K562 (cell line): ENCODE data around the gene TACR2. TPM values are rescaled to one million over a fixed set of nuclear protein-coding genes. Genes with fewer than 3 reads are reported as not detected.

Experiments used
- CREB1 ChIP-seq, 2 experiments: sonication (generic) in 1 of 2; formaldehyde crosslinking in 1 of 2; IDR thresholded peaks; 2 replicates each; pipeline versions ENCODE4 v1.6.1 to v1.8.0; 2012 to 2022; ENCODE audit warnings: inconsistent platforms in 1 of 2, mild to moderate bottlenecking in 1 of 2, missing genetic modification reagents in 1 of 2, moderate library complexity in 1 of 2
- DACH1 ChIP-seq: fragments of 450-650 bp; IDR thresholded peaks from 2 replicates; pipeline ENCODE4 v1.6.1; 2018; ENCODE audit not compliant: partially characterized antibody
- GATA2 ChIP-seq: sonication (generic); formaldehyde crosslinking; IDR thresholded peaks from 2 replicates; pipeline ENCODE4 v1.4.0; 2020; ENCODE audit warnings: mild to moderate bottlenecking, missing genetic modification reagents
- GTF2F1 ChIP-seq: IDR thresholded peaks from 2 replicates; pipeline ENCODE4 v1.6.1; 2011; ENCODE audit warnings: low read depth, low read length, improper control_type of control experiment
- HDAC1 ChIP-seq, 2 experiments: fragments of 450-650 bp; IDR thresholded peaks; 2 replicates each; pipeline ENCODE4 v1.6.1; 2016 to 2017; ENCODE audit warnings: inconsistent platforms in 1 of 2, mild to moderate bottlenecking in 1 of 2, moderate library complexity in 1 of 2
- KDM4B ChIP-seq, 2 experiments: fragments of 450-650 bp in 1 of 2; sonication (generic) in 1 of 2; IDR thresholded peaks; 2 replicates each; pipeline ENCODE4 v1.6.1; 2016 to 2017; ENCODE audit warnings: borderline replicate concordance in 2 of 2, antibody characterized with exemption in 1 of 2, low read depth in 1 of 2, mild to moderate bottlenecking in 1 of 2
- KDM5B ChIP-seq: fragments of 200-600 bp; sonication (generic); IDR thresholded peaks from 2 replicates; pipeline ENCODE4 v1.6.1; 2012; ENCODE audit warnings: low read depth, mild to moderate bottlenecking, moderate library complexity, low read length, control low read depth, inconsistent platforms; ENCODE audit not compliant: insufficient replicate concordance
- MECOM ChIP-seq: fragments of 250-450 bp; sonication (Bioruptor Pico); IDR thresholded peaks from 2 replicates; pipeline ENCODE4 v1.8.0; 2022; ENCODE audit warnings: inconsistent platforms
- SMARCE1 ChIP-seq: fragments of 450-650 bp; IDR thresholded peaks from 2 replicates; pipeline ENCODE4 v1.7.1; 2016; ENCODE audit warnings: mild to moderate bottlenecking
- STAT5B ChIP-seq: fragments of 250-450 bp; sonication (Bioruptor Pico); IDR thresholded peaks from 2 replicates; pipeline ENCODE4 v1.8.0; 2021; ENCODE audit warnings: mild to moderate bottlenecking, inconsistent platforms
- TBL1XR1 ChIP-seq, 2 experiments: IDR thresholded peaks; 2 replicates each; pipeline ENCODE4 v1.6.1; 2012; ENCODE audit warnings: improper control_type of control experiment in 2 of 2, low read length in 2 of 2, mild to moderate bottlenecking in 1 of 2
- TEAD1 ChIP-seq, 2 experiments: fragments of 450-650 bp in 1 of 2; sonication (generic) in 1 of 2; formaldehyde crosslinking; IDR thresholded peaks; 2 replicates each; pipeline versions ENCODE4 v1.4.0 to v1.8.0; 2020 to 2022; ENCODE audit warnings: mild to moderate bottlenecking in 2 of 2, missing genetic modification reagents in 1 of 2
- VEZF1 ChIP-seq: fragments of 200-800 bp; sonication (Bioruptor generic); IDR thresholded peaks from 2 replicates; pipeline ENCODE4 v1.6.1; 2017; ENCODE audit warnings: missing genetic modification characterization, missing compliant biosample characterization
- ZBED1 ChIP-seq: IDR thresholded peaks from 2 replicates; pipeline ENCODE4 v1.6.1; 2014
- ZBTB17 ChIP-seq: fragments of 450-650 bp; formaldehyde crosslinking; IDR thresholded peaks from 2 replicates; pipeline ENCODE4 v1.4.0; 2020; ENCODE audit warnings: mild to moderate bottlenecking
- ZNF512 ChIP-seq: IDR thresholded peaks from 2 replicates; pipeline ENCODE4 v1.6.1; 2016; ENCODE audit warnings: missing genetic modification characterization, missing compliant biosample characterization
- ZNF76 ChIP-seq: fragments of 250-450 bp; sonication (Bioruptor Pico); IDR thresholded peaks from 2 replicates; pipeline ENCODE4 v1.4.0; 2020; ENCODE audit warnings: mild to moderate bottlenecking, moderate library complexity, borderline replicate concordance
- polyA plus RNA-seq, 8 experiments: library from polyadenylated mRNA; depleted of rRNA in 4 of 8; stranded (reverse) in 5 of 8; unstranded in 3 of 8; fragments of >200 nt; fragmentation: Nextera tagmentation in 2 of 8; fragmentation: Illumina TruSeq in 1 of 8; extraction: Ambion mirVana in 2 of 8; extraction: Trizol in 1 of 8; gene quantifications; 2 replicates each; pipeline versions ENCODE4 v1.2.1 to v1.2.3, GENCODE V29; 2011 to 2014; ENCODE audit warnings: inconsistent platforms in 1 of 8, missing spikeins in 1 of 8
- total RNA-seq, 7 experiments: library from RNA; depleted of rRNA in 6 of 7; stranded (reverse); fragments of >200 nt in 6 of 7; fragmentation: Illumina TruSeq in 2 of 7; extraction: Trizol in 2 of 7; gene quantifications; 2 replicates each; pipeline versions ENCODE4 v1.2.1 to v1.2.3, GENCODE V29; 2011 to 2021; ENCODE audit warnings: low replicate concordance in 1 of 7
- TF ChIP-seq, protein P1 (sequence below): fragments of 450-650 bp; IDR thresholded peaks from 2 replicates; pipeline ENCODE4 v1.6.1; 2017; ENCODE audit warnings: antibody characterized with exemption, mild to moderate bottlenecking
- TF ChIP-seq, protein P2 (sequence below): IDR thresholded peaks from 2 replicates; pipeline ENCODE4 v1.6.1; 2014; ENCODE audit warnings: antibody characterized with exemption

TACR2 gene
- total and polyA plus RNA-seq, 9 of the 15 experiments (the other 6 are each of a cell fraction or from before 2014, with no cell fraction given), result not detected

- TF ChIP-seq STAT5B (CRISPR knock-in tag) (no peak), ZNF512 (peak; percentile 89), MECOM (CRISPR knock-in tag) (no peak), ZBED1 (no peak), TBL1XR1 (IDR thresholded peaks at IDR 0.05; ENCODE audit: low read length in 2 of 2) (no peak), GTF2F1 (no peak), GATA2 (CRISPR knock-in tag) (no peak), VEZF1 (CRISPR knock-in tag) (peak; percentile 91), KDM5B (peak; percentile 28), ZNF76 (CRISPR knock-in tag) (no peak), ZBTB17 (CRISPR knock-in tag) (no peak), HDAC1 (IDR thresholded peaks at IDR 0.05) (no peak), SMARCE1 (peak; percentile 54), KDM4B (IDR thresholded peaks at IDR 0.05; ENCODE audit: borderline replicate concordance in 2 of 2, low read depth in 1 of 2) (no peak), TEAD1 (CRISPR knock-in tag; IDR thresholded peaks at IDR 0.05) (peak in 1 of 2 experiments; percentile 72; a peak in 1 of 4 replicates), CREB1 (IDR thresholded peaks at IDR 0.05) (peak; percentile 76), CREB1 (CRISPR knock-in tag; IDR thresholded peaks at IDR 0.05) (peak; percentile 77), DACH1 (no peak)
- TF ChIP-seq, protein P1, sequence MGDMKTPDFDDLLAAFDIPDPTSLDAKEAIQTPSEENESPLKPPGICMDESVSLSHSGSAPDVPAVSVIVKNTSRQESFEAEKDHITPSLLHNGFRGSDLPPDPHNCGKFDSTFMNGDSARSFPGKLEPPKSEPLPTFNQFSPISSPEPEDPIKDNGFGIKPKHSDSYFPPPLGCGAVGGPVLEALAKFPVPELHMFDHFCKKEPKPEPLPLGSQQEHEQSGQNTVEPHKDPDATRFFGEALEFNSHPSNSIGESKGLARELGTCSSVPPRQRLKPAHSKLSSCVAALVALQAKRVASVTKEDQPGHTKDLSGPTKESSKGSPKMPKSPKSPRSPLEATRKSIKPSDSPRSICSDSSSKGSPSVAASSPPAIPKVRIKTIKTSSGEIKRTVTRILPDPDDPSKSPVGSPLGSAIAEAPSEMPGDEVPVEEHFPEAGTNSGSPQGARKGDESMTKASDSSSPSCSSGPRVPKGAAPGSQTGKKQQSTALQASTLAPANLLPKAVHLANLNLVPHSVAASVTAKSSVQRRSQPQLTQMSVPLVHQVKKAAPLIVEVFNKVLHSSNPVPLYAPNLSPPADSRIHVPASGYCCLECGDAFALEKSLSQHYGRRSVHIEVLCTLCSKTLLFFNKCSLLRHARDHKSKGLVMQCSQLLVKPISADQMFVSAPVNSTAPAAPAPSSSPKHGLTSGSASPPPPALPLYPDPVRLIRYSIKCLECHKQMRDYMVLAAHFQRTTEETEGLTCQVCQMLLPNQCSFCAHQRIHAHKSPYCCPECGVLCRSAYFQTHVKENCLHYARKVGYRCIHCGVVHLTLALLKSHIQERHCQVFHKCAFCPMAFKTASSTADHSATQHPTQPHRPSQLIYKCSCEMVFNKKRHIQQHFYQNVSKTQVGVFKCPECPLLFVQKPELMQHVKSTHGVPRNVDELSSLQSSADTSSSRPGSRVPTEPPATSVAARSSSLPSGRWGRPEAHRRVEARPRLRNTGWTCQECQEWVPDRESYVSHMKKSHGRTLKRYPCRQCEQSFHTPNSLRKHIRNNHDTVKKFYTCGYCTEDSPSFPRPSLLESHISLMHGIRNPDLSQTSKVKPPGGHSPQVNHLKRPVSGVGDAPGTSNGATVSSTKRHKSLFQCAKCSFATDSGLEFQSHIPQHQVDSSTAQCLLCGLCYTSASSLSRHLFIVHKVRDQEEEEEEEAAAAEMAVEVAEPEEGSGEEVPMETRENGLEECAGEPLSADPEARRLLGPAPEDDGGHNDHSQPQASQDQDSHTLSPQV, result peak; percentile 71
- TF ChIP-seq, protein P2, sequence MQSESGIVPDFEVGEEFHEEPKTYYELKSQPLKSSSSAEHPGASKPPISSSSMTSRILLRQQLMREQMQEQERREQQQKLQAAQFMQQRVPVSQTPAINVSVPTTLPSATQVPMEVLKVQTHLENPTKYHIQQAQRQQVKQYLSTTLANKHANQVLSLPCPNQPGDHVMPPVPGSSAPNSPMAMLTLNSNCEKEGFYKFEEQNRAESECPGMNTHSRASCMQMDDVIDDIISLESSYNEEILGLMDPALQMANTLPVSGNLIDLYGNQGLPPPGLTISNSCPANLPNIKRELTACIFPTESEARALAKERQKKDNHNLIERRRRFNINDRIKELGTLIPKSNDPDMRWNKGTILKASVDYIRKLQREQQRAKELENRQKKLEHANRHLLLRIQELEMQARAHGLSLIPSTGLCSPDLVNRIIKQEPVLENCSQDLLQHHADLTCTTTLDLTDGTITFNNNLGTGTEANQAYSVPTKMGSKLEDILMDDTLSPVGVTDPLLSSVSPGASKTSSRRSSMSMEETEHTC, result peak; percentile 11; the same call in 1 of the 2 replicates
These were observed 8.2 kb downstream of the TACR2 start (continued) for GRCh38 chr10:69408318-69409175.
